KMS-11 (cell line): Measurements from ENCODE around the gene COL18A1.

Experiments
- H2AFZ ChIP-seq: fragments of 200-600 bp; sonication (generic); 2 replicates; pipeline ENCODE4 v1.6.1; 2016; ENCODE audit warnings: antibody characterized with exemption, mixed run types, low read depth
- H3K27ac ChIP-seq: fragments of 200-600 bp; sonication (generic); 2 replicates; pipeline ENCODE4 v1.6.1; 2016; ENCODE audit warnings: mild to moderate bottlenecking, mixed run types
- H3K27me3 ChIP-seq: fragments of 200-600 bp; sonication (generic); 2 replicates; pipeline ENCODE4 v1.6.1; 2017; ENCODE audit warnings: mild to moderate bottlenecking, low read depth, mixed run types, moderate library complexity; ENCODE audit not compliant: insufficient read depth
- H3K36me3 ChIP-seq: fragments of 200-600 bp; sonication (generic); 2 replicates; pipeline ENCODE4 v1.6.1; 2017; ENCODE audit warnings: mild to moderate bottlenecking, mixed run types; ENCODE audit not compliant: insufficient read depth
- H3K4me1 ChIP-seq: fragments of 200-600 bp; sonication (generic); 2 replicates; pipeline ENCODE4 v1.6.1; 2016; ENCODE audit warnings: mild to moderate bottlenecking, low read depth, mixed run types; ENCODE audit not compliant: poor library complexity, severe bottlenecking
- H3K4me2 ChIP-seq: fragments of 200-600 bp; sonication (generic); 2 replicates; pipeline ENCODE4 v1.7.0; 2016; ENCODE audit warnings: mild to moderate bottlenecking, mixed run types
- H3K4me3 ChIP-seq: fragments of 200-600 bp; sonication (generic); IDR thresholded peaks from 2 replicates; pipeline ENCODE4 v1.6.1; 2017; ENCODE audit warnings: low read depth, low read length, mixed read lengths; ENCODE audit not compliant: insufficient read depth
- H3K79me2 ChIP-seq: fragments of 200-600 bp; sonication (generic); 2 replicates; pipeline ENCODE4 v1.6.1; 2016; ENCODE audit warnings: low read depth, mixed run types; ENCODE audit not compliant: insufficient read depth
- H3K9ac ChIP-seq: fragments of 200-600 bp; sonication (generic); 2 replicates; pipeline ENCODE4 v1.6.1; 2016; ENCODE audit warnings: mild to moderate bottlenecking, mixed run types
- H4K20me1 ChIP-seq: fragments of 200-600 bp; sonication (generic); 2 replicates; pipeline ENCODE4 v1.6.1; 2016; ENCODE audit warnings: mild to moderate bottlenecking, mixed run types; ENCODE audit not compliant: insufficient read depth
- TF ChIP-seq, protein P1 (sequence below): fragments of 200-600 bp; sonication (generic); conservative IDR thresholded peaks from 2 replicates; pipeline ENCODE4 v1.6.1; 2017; ENCODE audit warnings: low read depth, mild to moderate bottlenecking, antibody characterized with exemption, low read length, moderate library complexity, mixed read lengths

COL18A1 gene

DNA sequence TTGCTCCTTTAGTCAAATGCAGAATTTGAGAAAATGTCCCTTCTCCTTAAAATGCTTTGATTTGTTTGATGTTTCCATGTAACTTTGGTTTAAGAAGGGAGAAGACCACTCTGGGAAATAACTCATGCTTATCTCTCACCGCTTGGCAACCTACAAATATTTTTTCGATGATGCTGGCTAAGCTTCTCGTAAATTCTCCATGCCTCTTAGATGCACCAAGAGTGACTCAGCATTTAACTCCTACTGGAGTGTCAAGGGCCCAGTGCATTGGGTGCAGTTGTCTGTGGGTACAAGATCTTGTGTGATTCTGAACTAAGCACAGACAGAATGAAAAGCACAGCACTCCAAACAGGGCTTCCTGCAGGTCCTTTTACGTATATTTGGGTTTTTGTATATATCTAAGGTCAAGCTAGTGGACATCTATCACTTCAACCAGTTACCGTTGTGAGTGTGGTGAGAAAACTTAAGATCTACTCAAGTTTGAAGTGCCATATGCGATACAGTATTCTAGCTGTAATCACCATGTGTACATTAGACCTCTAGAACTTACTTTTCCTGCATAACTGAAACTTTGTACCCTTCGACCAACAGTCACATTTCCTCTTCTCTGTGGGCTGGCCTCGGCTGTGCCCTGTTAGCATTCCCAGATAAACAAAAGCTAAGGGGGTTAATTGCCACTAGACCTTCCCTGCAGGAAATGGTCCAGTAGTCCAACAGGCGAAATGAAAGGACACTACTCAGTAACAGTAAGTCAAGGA, 55.8 kb downstream of the COL18A1 start:
- Histone ChIP-seq H3K79me2 (no peaks in the 10 kb centered on the region), H3K9ac (no peak overlapping the region)

DNA sequence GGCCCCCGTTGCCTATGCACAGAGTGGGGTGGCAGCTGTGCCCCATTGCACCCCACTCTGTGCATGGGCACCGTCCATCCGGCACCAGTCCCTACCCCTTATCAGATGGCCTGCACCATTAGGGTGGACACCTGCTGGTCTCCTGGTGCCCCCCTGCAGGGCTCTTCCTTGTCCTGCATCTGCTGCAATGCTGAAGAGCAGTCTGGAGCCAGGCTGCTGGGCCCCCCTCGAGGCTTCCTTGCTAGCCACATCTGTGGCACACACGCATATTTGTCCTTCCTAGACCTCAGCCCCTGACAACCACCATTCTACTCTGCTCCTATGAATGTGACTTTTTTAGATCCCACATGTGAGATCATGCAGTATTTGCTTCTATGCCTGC, 56.4 kb downstream of the COL18A1 start:
- H3K4me2 ChIP-seq: no peak overlapping the region
- no peaks in the 10 kb centered on the region for H3K4me1 ChIP-seq
- TF ChIP-seq, protein P1, sequence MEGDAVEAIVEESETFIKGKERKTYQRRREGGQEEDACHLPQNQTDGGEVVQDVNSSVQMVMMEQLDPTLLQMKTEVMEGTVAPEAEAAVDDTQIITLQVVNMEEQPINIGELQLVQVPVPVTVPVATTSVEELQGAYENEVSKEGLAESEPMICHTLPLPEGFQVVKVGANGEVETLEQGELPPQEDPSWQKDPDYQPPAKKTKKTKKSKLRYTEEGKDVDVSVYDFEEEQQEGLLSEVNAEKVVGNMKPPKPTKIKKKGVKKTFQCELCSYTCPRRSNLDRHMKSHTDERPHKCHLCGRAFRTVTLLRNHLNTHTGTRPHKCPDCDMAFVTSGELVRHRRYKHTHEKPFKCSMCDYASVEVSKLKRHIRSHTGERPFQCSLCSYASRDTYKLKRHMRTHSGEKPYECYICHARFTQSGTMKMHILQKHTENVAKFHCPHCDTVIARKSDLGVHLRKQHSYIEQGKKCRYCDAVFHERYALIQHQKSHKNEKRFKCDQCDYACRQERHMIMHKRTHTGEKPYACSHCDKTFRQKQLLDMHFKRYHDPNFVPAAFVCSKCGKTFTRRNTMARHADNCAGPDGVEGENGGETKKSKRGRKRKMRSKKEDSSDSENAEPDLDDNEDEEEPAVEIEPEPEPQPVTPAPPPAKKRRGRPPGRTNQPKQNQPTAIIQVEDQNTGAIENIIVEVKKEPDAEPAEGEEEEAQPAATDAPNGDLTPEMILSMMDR: no peak
- H3K27me3 ChIP-seq: peaks cover 74% of the 10 kb centered on the region
- no peak overlapping the region for H3K4me3 ChIP-seq
- no peak overlapping the region for H2AFZ ChIP-seq
- no peaks in the 10 kb centered on the region for H4K20me1 ChIP-seq
- no peak overlapping the region for H3K27ac ChIP-seq
- no peaks in the 10 kb centered on the region for H3K36me3 ChIP-seq
- no peak overlapping the region for H3K9ac ChIP-seq
- H3K79me2 ChIP-seq: no peaks in the 10 kb centered on the region

More for the DNA sequence above, 55.8 kb downstream of the COL18A1 start:
- H3K36me3 ChIP-seq: no peaks in the 10 kb centered on the region
- H3K4me2 ChIP-seq: no peak overlapping the region
- peaks cover 69% of the 10 kb centered on the region for H3K27me3 ChIP-seq
- H4K20me1 ChIP-seq: no peaks in the 10 kb centered on the region
- H3K4me1 ChIP-seq: no peaks in the 10 kb centered on the region
- TF ChIP-seq, protein P1: no peak
- no peak overlapping the region for H3K4me3 ChIP-seq
- H2AFZ ChIP-seq: no peak overlapping the region
- H3K27ac ChIP-seq: no peak overlapping the region

DNA sequence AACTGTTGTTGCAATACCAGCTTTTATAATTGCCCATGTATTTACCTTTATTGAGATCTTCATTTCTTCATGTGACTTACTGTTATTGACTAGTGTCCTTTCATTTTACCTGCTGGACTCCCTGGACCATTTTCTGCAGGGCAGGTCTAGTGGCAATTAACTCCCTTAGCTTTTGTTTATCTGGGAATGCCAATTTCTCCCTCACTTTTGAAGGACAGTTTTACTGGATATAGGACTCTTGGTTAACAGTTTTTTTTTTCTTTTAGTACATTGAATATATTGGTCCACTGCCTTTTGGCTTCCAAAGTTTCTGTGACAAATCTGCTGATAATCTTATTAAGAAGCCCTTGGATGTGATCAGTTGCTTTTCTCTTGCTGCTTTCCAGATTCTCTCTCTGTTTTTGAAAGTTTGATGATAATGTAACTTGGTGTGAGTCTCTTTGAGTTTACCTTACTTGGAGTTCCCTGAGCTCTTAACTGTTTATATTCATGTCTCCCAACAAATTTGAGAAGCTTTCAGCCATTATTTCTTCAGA, 56.9 kb downstream of the COL18A1 start:
- Histone ChIP-seq H3K79me2 (no peaks in the 10 kb centered on the region), H3K27me3 (peaks cover 80% of the 10 kb centered on the region), H3K4me1 (no peaks in the 10 kb centered on the region), H2AFZ (no peak overlapping the region), H3K36me3 (no peaks in the 10 kb centered on the region), H4K20me1 (no peaks in the 10 kb centered on the region), H3K9ac (no peak overlapping the region), H3K27ac (no peak overlapping the region), H3K4me2 (no peak overlapping the region), H3K4me3 (no peak overlapping the region)
- TF ChIP-seq, protein P1: no peak

DNA sequence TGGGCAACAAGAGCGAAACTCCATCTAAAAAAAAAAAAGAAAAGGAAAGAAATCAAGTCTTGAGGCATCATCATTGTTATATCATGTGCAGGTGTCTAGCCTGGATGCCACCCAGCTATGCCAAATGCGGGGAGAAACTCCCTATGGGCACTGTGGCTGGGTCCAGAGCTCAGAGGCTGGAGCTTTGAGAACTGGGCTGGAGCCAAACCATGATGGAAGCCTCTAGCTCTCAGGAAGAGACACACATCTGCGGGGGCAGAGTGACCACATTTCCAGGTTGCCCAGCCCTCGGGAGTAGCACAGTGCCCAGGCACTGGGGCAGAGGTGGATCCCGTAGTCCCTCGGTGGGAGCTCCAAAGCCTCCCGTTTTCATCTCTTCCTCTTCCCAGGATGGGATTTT, 58.9 kb downstream of the COL18A1 start:
- TF ChIP-seq, protein P1: no peak
- H3K36me3 ChIP-seq: no peaks in the 10 kb centered on the region
- H3K27ac ChIP-seq: no peak overlapping the region
- no peaks in the 10 kb centered on the region for H3K79me2 ChIP-seq
- no peak overlapping the region for H2AFZ ChIP-seq
- H3K9ac ChIP-seq: no peak overlapping the region
- H3K4me2 ChIP-seq: no peak overlapping the region
- H3K4me3 ChIP-seq: no peak overlapping the region
- H4K20me1 ChIP-seq: no peaks in the 10 kb centered on the region
- peaks cover 81% of the 10 kb centered on the region for H3K27me3 ChIP-seq
- H3K4me1 ChIP-seq: no peaks in the 10 kb centered on the region
